GM18907 (cell line): ENCODE data around the gene TNFRSF11A.

Source experiments
- ATAC-seq: cut with Tn5 transposase; IDR thresholded peaks from one replicate; pipeline ENCODE4 v1.9.1; 2021; ENCODE audit warnings: mild to moderate bottlenecking, moderate library complexity; ENCODE audit not compliant: unreplicated experiment

TNFRSF11A gene

DNA sequence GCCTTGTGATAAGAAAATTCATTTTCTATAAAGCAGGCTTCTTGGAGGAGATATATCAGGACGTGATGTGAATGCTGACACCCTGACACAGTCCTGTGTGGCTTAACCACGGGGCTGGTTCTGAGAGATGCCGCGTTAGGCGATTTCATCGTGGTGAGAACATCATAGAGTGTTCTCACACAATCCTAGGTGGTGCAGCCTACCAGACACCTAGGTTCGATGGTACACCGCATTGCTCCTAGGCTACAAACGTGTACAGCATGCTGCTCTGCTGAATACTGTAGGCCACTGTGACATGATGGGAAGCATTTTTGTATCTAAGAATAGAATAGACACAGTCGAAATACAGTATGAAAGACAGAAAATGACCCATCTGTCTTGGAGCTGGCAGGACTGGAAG lies 82.5 kb downstream of the TNFRSF11A start:
- no peak for ATAC-seq

GRCh38 chr18:62409821-62410220 lies 84.7 kb downstream of the TNFRSF11A start:
- ATAC-seq = no peak

DNA sequence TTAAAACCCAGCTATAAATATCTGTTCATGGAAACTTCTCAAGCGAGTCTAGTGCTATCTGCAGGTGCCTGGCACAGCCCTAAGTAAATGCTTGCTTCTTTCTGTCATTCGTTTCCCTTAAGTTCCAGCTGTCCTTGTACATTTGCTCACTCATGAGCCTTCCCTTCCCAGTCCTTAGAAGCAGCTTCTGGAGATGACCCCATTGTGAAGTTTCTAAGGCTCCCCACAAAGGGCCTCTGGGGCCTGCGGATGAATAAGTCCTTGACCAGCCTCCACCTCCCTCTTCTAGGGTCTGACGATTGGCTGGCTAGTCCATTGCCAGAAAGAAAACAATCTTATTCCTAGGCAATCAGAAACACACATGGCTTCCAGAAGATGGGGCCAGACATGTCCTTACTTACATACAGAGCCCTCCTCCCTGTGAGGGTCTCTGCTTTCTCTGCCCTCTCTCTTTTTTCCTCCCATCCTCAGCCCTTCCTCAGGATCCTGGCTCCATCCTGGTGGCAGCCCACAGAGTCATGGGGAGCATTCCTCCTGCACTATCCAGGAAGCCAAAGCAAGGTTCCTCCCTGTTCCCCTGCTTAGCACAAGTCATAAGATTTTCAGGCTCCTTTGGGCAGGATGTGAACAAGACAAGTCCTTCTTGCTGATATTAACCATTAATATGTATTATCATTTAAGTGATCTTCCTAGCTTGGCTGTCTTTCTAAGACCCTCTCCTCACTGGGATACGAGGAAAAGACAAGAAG lies 87.3 kb downstream of the TNFRSF11A start:
- ATAC-seq = no peak

- no peak for ATAC-seq
These were observed 88.1 kb downstream of the TNFRSF11A start for GRCh38 chr18:62413206-62413605.

DNA sequence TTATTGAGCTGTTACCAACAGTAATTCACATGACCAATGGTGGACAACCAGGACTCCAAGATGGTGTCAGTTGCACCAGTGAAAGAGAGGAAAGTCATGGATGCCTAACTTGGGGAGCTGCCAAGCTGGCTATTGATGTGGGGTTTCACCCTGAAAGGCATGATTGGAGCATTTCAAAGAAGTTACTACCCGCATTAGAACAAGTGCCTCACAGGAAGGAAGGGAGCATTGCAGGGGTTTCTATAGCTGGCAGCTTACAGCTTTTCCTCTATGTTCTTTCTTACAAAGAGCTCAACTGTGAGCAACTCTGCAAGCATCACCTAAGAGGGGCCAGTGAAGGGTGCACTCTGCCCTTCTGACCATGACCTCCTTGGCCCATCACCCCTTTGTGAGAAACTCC lies 93.1 kb downstream of the TNFRSF11A start:
- no peak for ATAC-seq

DNA sequence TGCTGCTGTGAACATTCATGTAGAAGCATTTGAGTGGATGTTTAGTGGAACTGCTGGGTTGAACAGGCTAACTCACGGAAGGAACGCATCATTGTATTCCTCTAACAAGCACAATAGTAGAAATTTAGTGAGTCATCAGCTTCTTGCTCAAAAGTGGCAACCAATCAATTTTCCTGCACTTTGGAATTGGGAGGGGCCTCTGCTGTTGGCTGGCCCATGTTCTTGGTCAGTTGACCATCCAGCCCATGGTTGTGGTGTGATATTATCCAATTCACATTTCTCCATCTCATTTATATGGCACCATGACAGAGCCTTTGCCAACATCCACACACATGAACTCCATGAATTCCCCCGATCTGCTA lies 95.0 kb downstream of the TNFRSF11A start:
- no peak for ATAC-seq

- peak; percentile 96 for ATAC-seq
These were observed 95.6 kb downstream of the TNFRSF11A start for GRCh38 chr18:62420513-62421209.

- ATAC-seq = peak; percentile 54
These were observed 100.5 kb downstream of the TNFRSF11A start for GRCh38 chr18:62425465-62426190.

DNA sequence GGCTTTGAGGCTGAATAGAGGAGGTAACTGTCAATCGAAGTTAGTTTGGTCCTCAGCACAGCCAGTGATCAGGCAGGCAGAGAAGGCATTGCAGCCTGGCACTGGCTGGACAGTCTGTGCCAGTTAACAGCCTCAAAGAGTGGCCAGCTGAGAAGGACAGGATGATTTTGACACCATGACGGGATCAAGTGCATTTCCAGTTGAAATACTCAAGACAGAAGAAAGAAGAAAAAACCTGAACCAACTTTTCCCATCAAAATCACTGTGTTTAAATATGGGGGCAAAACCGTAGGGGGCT lies 101.0 kb downstream of the TNFRSF11A start:
- ATAC-seq = no peak

DNA sequence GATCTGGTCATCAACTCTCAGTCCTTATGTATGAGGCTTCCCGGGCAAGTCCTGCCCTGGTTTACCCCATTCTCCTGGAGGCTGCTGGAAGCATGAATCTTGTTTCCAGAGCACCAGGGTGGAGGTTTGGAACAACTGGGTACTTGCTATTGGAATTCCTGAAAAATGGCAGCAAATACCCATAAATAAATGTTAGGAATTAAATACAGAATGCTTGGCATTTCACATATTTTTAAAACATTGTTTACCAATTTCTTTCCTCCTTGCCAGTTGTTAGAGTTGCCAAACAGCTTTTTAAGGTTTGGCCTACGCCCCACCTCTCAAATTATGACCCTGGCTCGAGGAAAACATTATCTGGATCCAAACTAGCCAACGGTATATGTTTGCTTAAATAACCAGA lies 107.1 kb downstream of the TNFRSF11A start:
- no peak for ATAC-seq

GRCh38 chr18:62434798-62435197 lies 109.7 kb downstream of the TNFRSF11A start:
- ATAC-seq = no peak

GRCh38 chr18:62435435-62436031 lies 110.4 kb downstream of the TNFRSF11A start:
- no peak for ATAC-seq

DNA sequence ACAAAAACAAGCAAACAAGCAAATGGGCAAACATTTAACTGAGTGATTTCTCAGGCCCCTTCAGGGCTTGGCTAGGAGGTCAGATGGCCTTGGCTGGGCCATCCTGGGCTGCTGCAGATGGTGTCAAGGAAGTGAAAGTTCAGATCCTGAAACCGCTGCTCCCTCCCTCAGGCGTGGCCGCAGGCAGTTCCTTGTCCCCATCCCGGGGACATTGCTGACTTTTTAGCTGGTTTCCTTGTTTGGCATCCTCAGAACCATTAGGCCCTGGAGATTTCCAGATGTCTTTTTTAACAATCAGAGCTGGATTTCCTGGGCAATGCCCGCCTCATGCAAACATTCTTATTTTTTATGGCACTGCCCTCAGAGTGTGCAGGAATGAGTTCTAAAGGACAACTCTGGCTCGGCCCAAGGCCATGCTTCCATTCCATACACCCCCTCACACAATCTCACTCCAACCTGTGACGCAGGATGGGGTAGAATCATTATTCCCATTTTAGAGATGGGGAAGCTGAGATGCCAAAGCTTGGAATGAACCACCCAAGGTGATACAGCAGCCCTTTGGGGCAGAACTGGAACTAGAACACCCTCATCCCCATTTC lies 111.6 kb downstream of the TNFRSF11A start:
- ATAC-seq = no peak

DNA sequence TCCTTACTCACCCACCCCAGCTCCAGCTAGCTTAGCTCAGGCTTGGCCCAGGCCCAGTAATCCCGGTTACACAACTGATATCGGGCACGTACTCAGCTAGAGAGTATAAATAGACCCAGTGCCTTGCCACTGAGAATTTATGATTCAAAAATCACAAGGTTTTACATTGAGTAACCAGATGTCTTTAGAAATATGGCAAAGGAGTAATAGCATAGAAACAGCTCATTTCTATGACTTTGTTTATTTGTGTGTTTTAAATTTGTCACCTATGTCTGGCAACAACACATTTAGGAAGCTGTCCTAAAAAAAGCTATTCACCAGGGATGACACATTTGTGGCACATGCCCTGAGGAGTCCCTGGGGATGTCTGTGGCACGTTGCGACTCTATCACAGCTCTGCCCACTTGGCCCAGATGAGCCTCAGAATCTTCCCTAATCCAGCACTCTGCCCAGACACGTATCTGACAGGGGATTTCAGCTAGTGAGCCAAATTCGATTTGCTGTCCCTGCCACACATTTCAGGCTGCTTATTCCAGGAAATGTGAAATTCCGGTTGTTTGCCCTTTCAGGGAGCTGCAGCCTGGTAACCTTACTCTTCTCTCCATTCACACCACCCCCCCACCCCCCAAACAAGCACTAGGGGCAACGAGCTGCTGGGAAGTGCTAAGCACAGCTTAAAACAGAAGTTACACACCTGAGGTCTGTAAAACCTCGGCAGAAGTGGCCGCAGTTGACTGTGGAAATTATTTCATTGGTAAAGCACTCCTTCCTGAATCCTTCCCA lies 112.3 kb downstream of the TNFRSF11A start:
- peak; percentile 56 for ATAC-seq

- no peak for ATAC-seq
These were observed 112.9 kb downstream of the TNFRSF11A start for GRCh38 chr18:62438018-62438329.

DNA sequence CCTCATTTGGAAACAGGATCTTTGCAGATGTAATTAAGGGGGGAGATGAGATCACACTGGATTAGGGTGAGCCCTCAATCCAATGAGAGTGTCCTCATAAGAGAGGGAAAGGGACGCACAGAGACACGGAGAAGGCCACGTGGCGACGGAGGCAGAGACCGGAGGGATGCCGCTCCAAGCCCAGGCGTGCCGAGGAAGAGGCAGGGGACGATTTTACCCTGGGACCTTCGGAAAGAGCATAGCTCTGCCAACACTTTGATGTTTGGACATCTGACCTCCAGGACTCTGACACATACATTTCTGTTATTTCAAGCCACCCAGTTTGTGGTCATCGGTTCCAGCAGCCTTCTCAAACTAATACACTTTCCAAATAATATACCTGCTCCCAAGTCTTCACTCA lies 113.3 kb downstream of the TNFRSF11A start:
- no peak for ATAC-seq

GRCh38 chr18:62438866-62439265 lies 113.8 kb downstream of the TNFRSF11A start:
- no peak for ATAC-seq
